Stimulated activated CD8-positive, alpha-beta memory T cell treated with anti-CD3 and anti-CD28 coated beads, Interleukin-4, amount 100 ng/mL, for 4 hours (primary cell): ENCODE data around the gene GSC2.
"Not testable (repeated sequence)": the region's sequence is repeated elsewhere in the genome, so short reads cannot be mapped to it uniquely, and the experiment has no call there.

Source experiments
- DNase-seq, 2 donors: peaks; one replicate each; pipeline ENCODE4 v3.0.0-alpha.2; 2020; ENCODE audit warnings: low read depth in 2 of 2, low spot score in 1 of 2

Gene GSC2

GRCh38 chr22:19178065-19178656 lies 28.1 kb upstream of the GSC2 start:
- peak in 1 of 2 donors; percentile 29 for DNase-seq

GRCh38 chr22:19177164-19178064 lies 27.3 kb upstream of the GSC2 start:
- DNase-seq: no peak

- DNase-seq: no peak
These were observed 26.6 kb upstream of the GSC2 start for GRCh38 chr22:19176732-19177131.

- DNase-seq: no peak
These were observed 26.1 kb upstream of the GSC2 start for GRCh38 chr22:19176175-19176643.

GRCh38 chr22:19175602-19176174 lies 25.6 kb upstream of the GSC2 start:
- DNase-seq: no peak

- no peak for DNase-seq
These were observed 25.0 kb upstream of the GSC2 start for GRCh38 chr22:19175026-19175601.

- no peak for DNase-seq
These were observed 24.3 kb upstream of the GSC2 start for GRCh38 chr22:19174106-19175025.

GRCh38 chr22:19173047-19174035 lies 23.2 kb upstream of the GSC2 start:
- DNase-seq: no peak

GRCh38 chr22:19172213-19173046 lies 22.3 kb upstream of the GSC2 start:
- DNase-seq: no peak

GRCh38 chr22:19169947-19170318 lies 19.8 kb upstream of the GSC2 start:
- no peak for DNase-seq

GRCh38 chr22:19169002-19169946 lies 19.2 kb upstream of the GSC2 start:
- DNase-seq: no peak

GRCh38 chr22:19168088-19168890 lies 18.2 kb upstream of the GSC2 start:
- no peak for DNase-seq

GRCh38 chr22:19167106-19167869 lies 17.2 kb upstream of the GSC2 start:
- DNase-seq: no peak

GRCh38 chr22:19166421-19166820 lies 16.3 kb upstream of the GSC2 start:
- no peak for DNase-seq

- no peak for DNase-seq
These were observed 14.3 kb upstream of the GSC2 start for GRCh38 chr22:19164425-19164824.

- DNase-seq: not testable (repeated sequence)
These were observed 8.6 kb upstream of the GSC2 start for GRCh38 chr22:19158649-19159048.
